ENCODE measurements around the gene KYAT1.

Gene KYAT1

DNA sequence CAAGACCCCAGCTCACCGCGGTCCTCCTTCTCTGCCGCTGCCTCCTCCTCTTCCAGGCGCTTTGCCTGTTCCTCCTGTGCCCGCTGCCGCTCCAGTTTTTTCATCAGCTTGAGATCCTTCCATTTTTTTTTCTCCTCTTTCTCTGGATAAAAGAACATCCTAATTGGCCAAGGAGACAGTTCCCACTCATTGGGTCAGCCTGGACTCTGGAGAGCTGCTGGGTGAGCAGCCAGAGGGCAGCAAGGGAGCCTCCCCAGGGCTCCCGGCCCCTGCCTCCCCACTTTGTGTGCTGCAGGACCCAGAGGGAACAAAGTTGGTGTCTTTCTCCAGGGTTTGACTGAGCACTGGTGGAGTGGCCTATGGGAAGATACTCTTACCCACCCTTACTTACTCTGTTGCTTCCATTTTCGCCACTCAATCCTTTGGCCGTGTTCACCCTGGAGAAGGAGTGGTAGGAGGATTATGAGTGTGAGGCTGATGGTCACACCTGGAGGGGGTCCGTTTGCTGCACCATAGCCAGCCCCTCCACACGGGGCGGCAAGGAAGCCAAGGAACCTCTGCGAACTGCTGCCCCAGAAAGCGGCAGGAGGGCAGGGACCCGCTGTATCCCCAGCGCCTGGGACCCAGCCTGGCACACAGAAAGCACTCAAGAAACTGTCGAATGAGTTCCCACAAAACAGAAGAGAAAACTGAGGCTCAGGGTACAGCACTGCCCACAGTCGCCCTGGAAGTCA, 52.9 kb downstream of the KYAT1 start:
- TF ChIP-seq CTCF (IDR thresholded peaks at IDR 0.05; ENCODE audit: extremely low read depth, insufficient read depth, missing control alignments) = no peak
- no peak for DNase-seq (ENCODE audit: low spot score)
- in situ Hi-C loops (cut with MboI; ENCODE audit: low pct_unique_long_range_greater_than_20kb, low sequenced_read_pairs, unreplicated experiment) = no loop called here

- in situ Hi-C loops (cut with MboI; ENCODE audit: low pct_unique_long_range_greater_than_20kb, low sequenced_read_pairs, unreplicated experiment) = no loop called here
- peak; percentile 2 for TF ChIP-seq CTCF (IDR thresholded peaks at IDR 0.05; ENCODE audit: extremely low read depth, insufficient read depth, missing control alignments)
- no peak for DNase-seq (ENCODE audit: low spot score)
These were observed 53.5 kb downstream of the KYAT1 start for GRCh38 chr9:128828267-128828666.

- no peak for TF ChIP-seq CTCF (IDR thresholded peaks at IDR 0.05; ENCODE audit: extremely low read depth, insufficient read depth, missing control alignments)
- no peak for DNase-seq (ENCODE audit: low spot score)
- in situ Hi-C loops (cut with MboI; ENCODE audit: low pct_unique_long_range_greater_than_20kb, low sequenced_read_pairs, unreplicated experiment) = no loop called here
These were observed 55.6 kb downstream of the KYAT1 start for GRCh38 chr9:128825923-128826700.

GRCh38 chr9:128824911-128825310, 56.8 kb downstream of the KYAT1 start:
- in situ Hi-C loops (cut with MboI; ENCODE audit: low pct_unique_long_range_greater_than_20kb, low sequenced_read_pairs, unreplicated experiment) = no loop called here
- no peak for DNase-seq (ENCODE audit: low spot score)
- TF ChIP-seq CTCF (IDR thresholded peaks at IDR 0.05; ENCODE audit: extremely low read depth, insufficient read depth, missing control alignments) = no peak

GRCh38 chr9:128823903-128824406, 57.8 kb downstream of the KYAT1 start:
- in situ Hi-C loops (cut with MboI; ENCODE audit: low pct_unique_long_range_greater_than_20kb, low sequenced_read_pairs, unreplicated experiment) = no loop called here
- TF ChIP-seq CTCF (IDR thresholded peaks at IDR 0.05; ENCODE audit: extremely low read depth, insufficient read depth, missing control alignments) = no peak
- no peak for DNase-seq (ENCODE audit: low spot score)

DNA sequence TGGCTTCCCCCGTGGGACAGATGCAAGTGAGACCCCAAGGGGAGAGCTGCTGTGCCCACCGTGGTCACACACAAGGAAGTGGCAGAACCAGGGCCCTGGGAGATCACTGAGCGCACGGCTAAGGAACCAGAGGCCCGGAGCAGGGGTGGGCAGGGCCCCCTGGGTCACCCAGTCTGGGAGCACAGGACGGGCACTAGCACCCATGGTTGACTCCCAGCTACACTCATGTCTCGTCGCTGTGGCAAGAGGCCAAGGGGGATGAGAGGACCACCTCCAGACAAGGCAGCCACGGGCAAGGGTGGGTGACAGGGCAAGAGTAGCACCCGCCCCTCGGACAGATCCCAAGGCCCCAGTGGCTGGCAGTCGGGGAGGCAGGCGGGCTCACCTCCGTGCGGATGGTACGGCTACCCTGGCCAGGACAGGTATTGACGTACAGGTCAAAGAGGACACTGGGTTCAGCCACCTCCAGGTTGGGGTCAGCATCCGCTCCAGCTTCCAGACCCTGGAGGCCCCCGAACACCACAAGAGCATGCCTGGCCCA, 58.3 kb downstream of the KYAT1 start:
- in situ Hi-C loops (cut with MboI; ENCODE audit: low pct_unique_long_range_greater_than_20kb, low sequenced_read_pairs, unreplicated experiment) = no loop called here
- DNase-seq (ENCODE audit: low spot score) = no peak

More for the DNA sequence above, 58.3 kb downstream of the KYAT1 start:
- TF ChIP-seq CTCF (IDR thresholded peaks at IDR 0.05; ENCODE audit: extremely low read depth, insufficient read depth, missing control alignments) = no peak
